Thyroid gland (tissue), 4 donors: ENCODE data around the gene DNAH14. TPM values are rescaled to one million over a fixed set of nuclear protein-coding genes. Genes with fewer than 3 reads are reported as not detected.
"Not testable (repeated sequence)": the region's sequence is repeated elsewhere in the genome, so short reads cannot be mapped to it uniquely, and the experiment has no call there.

Experiments used
- DNase-seq, 2 donors: peaks; one replicate each; pipeline ENCODE4 v3.0.0-alpha.2; 2019
- H3K27ac ChIP-seq, 3 donors: fragments of 200-600 bp; sonication (generic); 1 replicate in 2 of 3; 2 replicates in 1 of 3; pipeline ENCODE4 v1.5.1; 2016 to 2019; ENCODE audit warnings: mild to moderate bottlenecking in 1 of 3, moderate library complexity in 1 of 3
- H3K27me3 ChIP-seq: fragments of 200-600 bp; sonication (generic); one replicate; pipeline ENCODE4 v1.5.1; 2019
- H3K36me3 ChIP-seq, 2 donors: fragments of 200-600 bp; sonication (generic); one replicate each; pipeline ENCODE4 v1.5.1; 2016 to 2019
- H3K4me1 ChIP-seq, 2 donors: fragments of 200-600 bp; sonication (generic); one replicate each; pipeline ENCODE4 v1.5.1; 2017 to 2019
- H3K4me3 ChIP-seq, 3 donors: fragments of 200-600 bp; sonication (generic); replicated peaks in 1 of 3; 1 replicate in 2 of 3; 2 replicates in 1 of 3; pipeline ENCODE4 v1.5.1; 2016; ENCODE audit warnings: mild to moderate bottlenecking in 1 of 3
- H3K9me3 ChIP-seq: fragments of 200-600 bp; sonication (generic); one replicate; pipeline ENCODE4 v1.5.1; 2017
- CTCF ChIP-seq, 6 experiments: fragments of 200-600 bp in 3 of 6; fragments of 450-650 bp in 3 of 6; sonication (generic) in 3 of 6; IDR thresholded peaks; one replicate each; pipeline ENCODE4 v1.5.1; 2016 to 2019; ENCODE audit warnings: antibody characterized with exemption in 6 of 6, mild to moderate bottlenecking in 2 of 6, inconsistent platforms in 1 of 6, moderate library complexity in 1 of 6
- POLR2A ChIP-seq, 2 donors: fragments of 450-650 bp; IDR thresholded peaks; one replicate each; pipeline ENCODE4 v1.6.1; 2017; ENCODE audit warnings: antibody characterized with exemption in 2 of 2, mild to moderate bottlenecking in 2 of 2, moderate library complexity in 1 of 2
- WGBS, 2 donors: methylation state at CpG; one replicate each; pipeline ENCODE4 v1.1.5; 2017; 5-methylcytosine and 5-hydroxymethylcytosine counted together
- intact Hi-C: fragments of 100-400 bp; cut with DNase I; formaldehyde crosslinking; loops from one replicate; pipeline ENCODE4 v1.15.1; 2023
- total RNA-seq, 4 donors: library from RNA; depleted of rRNA; stranded (reverse); fragments of >200 nt; gene quantifications; one replicate each; pipeline ENCODE4 v1.2.3, GENCODE V29; 2016

DNAH14 gene
- total RNA-seq, 4 donors from 2014 or later, result 60.5 to 75.9 (median 69.2) TPM

GRCh38 chr1:225182716-225183115, 253.2 kb downstream of the DNAH14 start:
- Histone ChIP-seq H3K9me3 (no peaks in the 10 kb centered on the region), H3K4me1 (no peaks in the 10 kb centered on the region), H3K27me3 (no peaks in the 10 kb centered on the region), H3K36me3 (no peaks in the 10 kb centered on the region), H3K4me3 (no peak overlapping the region), H3K27ac (no peak overlapping the region)
- TF ChIP-seq CTCF (IDR thresholded peaks at IDR 0.05), result no peak
- no peak for TF ChIP-seq POLR2A (IDR thresholded peaks at IDR 0.05)
- DNase-seq, result no peak
- intact Hi-C loops, result no loop called here
- WGBS, 2 donors, result 100% methylated on average over 1 of the region's 1 CpG

GRCh38 chr1:225191199-225191753, 261.8 kb downstream of the DNAH14 start:
- no peak overlapping the region for H3K4me3 ChIP-seq
- DNase-seq, result no peak
- intact Hi-C loops, result no loop called here
- no peaks in the 10 kb centered on the region for H3K36me3 ChIP-seq
- H3K27me3 ChIP-seq, result no peaks in the 10 kb centered on the region
- TF ChIP-seq POLR2A (IDR thresholded peaks at IDR 0.05) (no peak), CTCF (IDR thresholded peaks at IDR 0.05) (no peak)
- H3K27ac ChIP-seq, result no peak overlapping the region
- no peaks in the 10 kb centered on the region for H3K4me1 ChIP-seq
- H3K9me3 ChIP-seq, result no peaks in the 10 kb centered on the region

GRCh38 chr1:225201447-225201846, 272.0 kb downstream of the DNAH14 start:
- Histone ChIP-seq H3K4me1 (no peaks in the 10 kb centered on the region), H3K4me3 (no peak overlapping the region), H3K27me3 (no peaks in the 10 kb centered on the region), H3K27ac (no peak overlapping the region), H3K36me3 (no peaks in the 10 kb centered on the region), H3K9me3 (no peaks in the 10 kb centered on the region)
- intact Hi-C loops, result no loop called here
- WGBS, 2 donors, result 66 to 73% methylated on average over 3 of the region's 3 CpGs
- no peak for DNase-seq
- TF ChIP-seq POLR2A (IDR thresholded peaks at IDR 0.05), result no peak
- TF ChIP-seq CTCF (IDR thresholded peaks at IDR 0.05), result no peak

- Histone ChIP-seq H3K27ac (no peak overlapping the region), H3K36me3 (no peaks in the 10 kb centered on the region), H3K27me3 (no peaks in the 10 kb centered on the region), H3K9me3 (no peaks in the 10 kb centered on the region), H3K4me1 (no peaks in the 10 kb centered on the region), H3K4me3 (no peak overlapping the region)
- TF ChIP-seq CTCF (IDR thresholded peaks at IDR 0.05), result no peak
- no peak for TF ChIP-seq POLR2A (IDR thresholded peaks at IDR 0.05)
- intact Hi-C loops, result no loop called here
- WGBS, 2 donors, result 90 to 96% methylated on average over 2 of the region's 2 CpGs
- DNase-seq, result no peak
These were observed 278.3 kb downstream of the DNAH14 start for GRCh38 chr1:225207791-225208190.

GRCh38 chr1:225209153-225209552, 279.7 kb downstream of the DNAH14 start:
- H3K27ac ChIP-seq, result no peak overlapping the region
- TF ChIP-seq CTCF (IDR thresholded peaks at IDR 0.05) (no peak), POLR2A (IDR thresholded peaks at IDR 0.05) (no peak)
- H3K4me1 ChIP-seq, result no peaks in the 10 kb centered on the region
- DNase-seq, result no peak
- H3K9me3 ChIP-seq, result no peaks in the 10 kb centered on the region
- no peaks in the 10 kb centered on the region for H3K36me3 ChIP-seq
- intact Hi-C loops, result no loop called here
- no peak overlapping the region for H3K4me3 ChIP-seq
- H3K27me3 ChIP-seq, result no peaks in the 10 kb centered on the region

- H3K4me3 ChIP-seq, intact Hi-C loops, H3K4me1 ChIP-seq, H3K27me3 ChIP-seq, H3K36me3 ChIP-seq, H3K9me3 ChIP-seq, DNase-seq, H3K27ac ChIP-seq: not testable (repeated sequence)
- 75 to 81% methylated on average over 3 of the region's 3 CpGs for WGBS, 2 donors
These were observed 280.7 kb downstream of the DNAH14 start for GRCh38 chr1:225210180-225210579.

- H3K27me3 ChIP-seq, H3K36me3 ChIP-seq, DNase-seq, intact Hi-C loops, H3K9me3 ChIP-seq, H3K27ac ChIP-seq, H3K4me1 ChIP-seq, H3K4me3 ChIP-seq: not testable (repeated sequence)
- 96 to 98% methylated on average over 5 of the region's 5 CpGs for WGBS, 2 donors
These were observed 282.4 kb downstream of the DNAH14 start for GRCh38 chr1:225211694-225212442.
